Liver (tissue), 3 donors: ENCODE results near the gene ERVV-1.

Experiments
- CTCF ChIP-seq: fragments of 150-350 bp; IDR thresholded peaks from 2 replicates; pipeline ENCODE4 v1.5.1; 2017; ENCODE audit warnings: improper control_type of control experiment, low read depth, low read length; ENCODE audit not compliant: missing input control
- EGR1 ChIP-seq, 2 donors: IDR thresholded peaks; 2 replicates each; pipeline ENCODE4 v1.6.1; 2016 to 2018; ENCODE audit warnings: antibody characterized with exemption in 2 of 2, low read depth in 2 of 2
- JUND ChIP-seq, 2 donors: IDR thresholded peaks; 2 replicates each; pipeline ENCODE4 v1.6.1; 2016; ENCODE audit warnings: antibody characterized with exemption in 2 of 2
- MAX ChIP-seq: IDR thresholded peaks from 2 replicates; pipeline ENCODE4 v1.6.1; 2016; ENCODE audit warnings: antibody characterized with exemption
- RXRA ChIP-seq, 2 donors: IDR thresholded peaks; 2 replicates each; pipeline ENCODE4 v1.6.1; 2017 to 2018; ENCODE audit warnings: antibody characterized with exemption in 2 of 2, mild to moderate bottlenecking in 1 of 2
- TAF1 ChIP-seq: conservative IDR thresholded peaks from 2 replicates; pipeline ENCODE4 v1.6.1; 2016; ENCODE audit warnings: antibody characterized with exemption, mild to moderate bottlenecking
- TF ChIP-seq, protein P1 (sequence below): IDR thresholded peaks from 2 replicates; pipeline ENCODE4 v1.6.1; 2016; ENCODE audit warnings: antibody characterized with exemption, mild to moderate bottlenecking
- donor health status: healthy.
- donor health status: healthy.

DNA sequence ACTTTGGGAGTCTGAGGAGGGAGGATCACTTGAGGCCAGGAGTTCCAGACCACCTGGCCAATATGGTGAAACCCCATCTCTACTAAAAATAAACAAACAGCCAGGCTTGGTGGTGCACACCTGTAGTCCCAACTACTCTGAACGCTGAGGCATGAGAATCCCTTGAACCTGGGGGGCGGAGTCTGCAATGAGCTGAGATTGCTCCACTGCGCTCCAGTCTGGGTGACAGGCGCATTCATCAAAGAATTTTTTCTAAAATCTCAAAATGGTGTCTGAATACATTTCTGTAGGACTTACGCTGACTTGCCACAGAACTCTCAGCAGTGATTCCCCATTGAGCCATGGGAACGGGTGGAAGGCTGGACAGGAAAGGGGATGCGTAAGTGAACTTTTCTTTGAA, 18.0 kb upstream of the ERVV-1 start:
- TF ChIP-seq, protein P1, sequence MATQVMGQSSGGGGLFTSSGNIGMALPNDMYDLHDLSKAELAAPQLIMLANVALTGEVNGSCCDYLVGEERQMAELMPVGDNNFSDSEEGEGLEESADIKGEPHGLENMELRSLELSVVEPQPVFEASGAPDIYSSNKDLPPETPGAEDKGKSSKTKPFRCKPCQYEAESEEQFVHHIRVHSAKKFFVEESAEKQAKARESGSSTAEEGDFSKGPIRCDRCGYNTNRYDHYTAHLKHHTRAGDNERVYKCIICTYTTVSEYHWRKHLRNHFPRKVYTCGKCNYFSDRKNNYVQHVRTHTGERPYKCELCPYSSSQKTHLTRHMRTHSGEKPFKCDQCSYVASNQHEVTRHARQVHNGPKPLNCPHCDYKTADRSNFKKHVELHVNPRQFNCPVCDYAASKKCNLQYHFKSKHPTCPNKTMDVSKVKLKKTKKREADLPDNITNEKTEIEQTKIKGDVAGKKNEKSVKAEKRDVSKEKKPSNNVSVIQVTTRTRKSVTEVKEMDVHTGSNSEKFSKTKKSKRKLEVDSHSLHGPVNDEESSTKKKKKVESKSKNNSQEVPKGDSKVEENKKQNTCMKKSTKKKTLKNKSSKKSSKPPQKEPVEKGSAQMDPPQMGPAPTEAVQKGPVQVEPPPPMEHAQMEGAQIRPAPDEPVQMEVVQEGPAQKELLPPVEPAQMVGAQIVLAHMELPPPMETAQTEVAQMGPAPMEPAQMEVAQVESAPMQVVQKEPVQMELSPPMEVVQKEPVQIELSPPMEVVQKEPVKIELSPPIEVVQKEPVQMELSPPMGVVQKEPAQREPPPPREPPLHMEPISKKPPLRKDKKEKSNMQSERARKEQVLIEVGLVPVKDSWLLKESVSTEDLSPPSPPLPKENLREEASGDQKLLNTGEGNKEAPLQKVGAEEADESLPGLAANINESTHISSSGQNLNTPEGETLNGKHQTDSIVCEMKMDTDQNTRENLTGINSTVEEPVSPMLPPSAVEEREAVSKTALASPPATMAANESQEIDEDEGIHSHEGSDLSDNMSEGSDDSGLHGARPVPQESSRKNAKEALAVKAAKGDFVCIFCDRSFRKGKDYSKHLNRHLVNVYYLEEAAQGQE, result no peak
- TF ChIP-seq EGR1 (IDR thresholded peaks at IDR 0.05; ENCODE audit: low read depth in 2 of 2) (no peak), CTCF (no peak), JUND (IDR thresholded peaks at IDR 0.05) (no peak), MAX (no peak), TAF1 (no peak), RXRA (IDR thresholded peaks at IDR 0.05) (no peak)
